WI38 (cell line): ENCODE measurements around the gene OGDHL.
"Not testable (repeated sequence)": the region's sequence is repeated elsewhere in the genome, so short reads cannot be mapped to it uniquely, and the experiment has no call there.

Experiments used
- H3K4me3 ChIP-seq: 2 replicates; pipeline ENCODE4 v1.5.1; 2011; ENCODE audit warnings: low read depth, mild to moderate bottlenecking, control low read depth, low read length
- CTCF ChIP-seq: IDR thresholded peaks from 2 replicates; pipeline ENCODE4 v1.5.1; 2012; ENCODE audit warnings: low read depth, mild to moderate bottlenecking, control low read depth, low read length

OGDHL gene

GRCh38 chr10:49756031-49756430 is 6.1 kb downstream of the OGDHL start:
- H3K4me3 ChIP-seq = no peak overlapping the region
- no peak for TF ChIP-seq CTCF

GRCh38 chr10:49754951-49755350 is 7.2 kb downstream of the OGDHL start:
- H3K4me3 ChIP-seq = not testable (repeated sequence)

- no peak for TF ChIP-seq CTCF
- no peak overlapping the region for H3K4me3 ChIP-seq
These were observed 9.5 kb downstream of the OGDHL start for GRCh38 chr10:49752584-49752983.

- no peak overlapping the region for H3K4me3 ChIP-seq
- TF ChIP-seq CTCF = no peak
These were observed 10.2 kb downstream of the OGDHL start for GRCh38 chr10:49751636-49752510.

- H3K4me3 ChIP-seq = no peak overlapping the region
- TF ChIP-seq CTCF = no peak
These were observed 10.9 kb downstream of the OGDHL start for GRCh38 chr10:49751216-49751615.

- H3K4me3 ChIP-seq = no peak overlapping the region
These were observed 11.6 kb downstream of the OGDHL start for GRCh38 chr10:49750546-49750945.

More at GRCh38 chr10:49750546-49750945, 11.6 kb downstream of the OGDHL start:
- TF ChIP-seq CTCF = no peak
